Fibroblast of lung (primary cell): ENCODE data around the gene SLC66A1.

ENCODE experiments used
- EZH2 ChIP-seq: IDR thresholded peaks from 2 replicates; pipeline ENCODE4 v1.5.1; 2012; ENCODE audit warnings: low read length, control low read depth, mild to moderate bottlenecking; ENCODE audit errors: missing control alignments
- TF ChIP-seq, protein P1 (sequence below), 2 donors: IDR thresholded peaks in 1 of 2; conservative IDR thresholded peaks in 1 of 2; 1 replicate in 1 of 2; 2 replicates in 1 of 2; pipeline ENCODE4 v1.5.1; 2011 to 2012; ENCODE audit warnings: low read length in 2 of 2, control low read depth in 1 of 2, inconsistent platforms in 1 of 2, low read depth in 1 of 2, mild to moderate bottlenecking in 1 of 2

DNA sequence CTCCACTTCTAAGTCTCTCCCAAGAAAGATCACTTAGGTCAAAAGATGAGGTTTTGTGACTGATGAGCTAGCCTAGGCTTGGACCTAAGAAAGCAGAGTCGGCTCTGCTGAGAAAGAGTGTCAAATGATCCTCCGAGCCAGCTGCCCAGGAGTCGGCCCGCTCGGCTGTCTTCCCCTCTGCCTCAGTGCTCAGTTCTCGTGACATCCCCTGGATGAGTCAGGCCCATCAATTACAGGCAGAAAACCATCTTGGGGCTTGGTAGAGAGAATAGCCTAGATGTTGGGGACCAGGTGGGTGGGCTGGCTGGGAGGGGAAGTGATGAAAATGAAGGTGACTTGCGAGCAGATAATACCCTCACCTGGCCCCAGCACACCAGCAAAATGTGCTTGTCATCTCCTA is 60.5 kb downstream of the SLC66A1 start:
- TF ChIP-seq, protein P1, sequence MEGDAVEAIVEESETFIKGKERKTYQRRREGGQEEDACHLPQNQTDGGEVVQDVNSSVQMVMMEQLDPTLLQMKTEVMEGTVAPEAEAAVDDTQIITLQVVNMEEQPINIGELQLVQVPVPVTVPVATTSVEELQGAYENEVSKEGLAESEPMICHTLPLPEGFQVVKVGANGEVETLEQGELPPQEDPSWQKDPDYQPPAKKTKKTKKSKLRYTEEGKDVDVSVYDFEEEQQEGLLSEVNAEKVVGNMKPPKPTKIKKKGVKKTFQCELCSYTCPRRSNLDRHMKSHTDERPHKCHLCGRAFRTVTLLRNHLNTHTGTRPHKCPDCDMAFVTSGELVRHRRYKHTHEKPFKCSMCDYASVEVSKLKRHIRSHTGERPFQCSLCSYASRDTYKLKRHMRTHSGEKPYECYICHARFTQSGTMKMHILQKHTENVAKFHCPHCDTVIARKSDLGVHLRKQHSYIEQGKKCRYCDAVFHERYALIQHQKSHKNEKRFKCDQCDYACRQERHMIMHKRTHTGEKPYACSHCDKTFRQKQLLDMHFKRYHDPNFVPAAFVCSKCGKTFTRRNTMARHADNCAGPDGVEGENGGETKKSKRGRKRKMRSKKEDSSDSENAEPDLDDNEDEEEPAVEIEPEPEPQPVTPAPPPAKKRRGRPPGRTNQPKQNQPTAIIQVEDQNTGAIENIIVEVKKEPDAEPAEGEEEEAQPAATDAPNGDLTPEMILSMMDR (conservative IDR thresholded peaks at IDR 0.05 in 1 of 2, IDR thresholded peaks at IDR 0.05 in 1 of 2; ENCODE audit: low read depth in 1 of 2, low read length in 2 of 2), result no peak
- no peak for TF ChIP-seq EZH2
